HepG2 (cell line): ENCODE data around the gene VGLL4. TPM values are rescaled to one million over a fixed set of nuclear protein-coding genes. Genes with fewer than 3 reads are reported as not detected.
A peak's percentile ranks its signal among the peaks of the same experiment; 100 is the strongest.

Source experiments
- ATAC-seq: fragments of 200-7000 bp; cut with Tn5 transposase; 3 replicates; pipeline ENCODE4 v1.9.1; 2020; ENCODE audit warnings: mild to moderate bottlenecking, moderate library complexity
- Bru-seq: library from RNA; stranded (reverse); fragments of 400-500 nt; gene quantifications from one replicate; lab custom pipeline; 2021; lab: Mats Ljungman, UMichigan
- BruChase-seq, 2 experiments: library from RNA; stranded (reverse); fragments of 400-500 nt; gene quantifications; one replicate each; lab custom pipeline; 2021; lab: Mats Ljungman, UMichigan
- BruUV-seq: library from RNA; stranded (reverse); fragments of 400-500 nt; replicated peaks from 2 replicates; lab custom pipeline; 2021; lab: Mats Ljungman, UMichigan
- CTCF ChIA-PET: fragments of 300-600 bp; formaldehyde crosslinking; extraction: SDS; loops from one replicate; lab custom pipeline; 2021; ENCODE audit warnings: low total read pairs, inconsistent platforms, low intra/inter-chr PET ratio; lab: Yijun Ruan, JAX
- POLR2A ChIA-PET: fragments of 350-600 bp; sonication (Branson Sonifier 250); formaldehyde crosslinking; loops from one replicate; lab custom pipeline; 2020; ENCODE audit warnings: antibody characterized with exemption, inconsistent platforms; lab: Yijun Ruan, JAX
- DNase-seq: peaks from one replicate; pipeline ENCODE4 v3.0.0-alpha.2; 2015; ENCODE audit warnings: low spot score
- FAIRE-seq: peaks from 3 replicates; lab custom pipeline; 2011; peaks lifted over from hg19 to GRCh38; lab: Jason Lieb, UNC
- H2AFZ ChIP-seq: one replicate; pipeline ENCODE4 v1.6.1; 2011; ENCODE audit warnings: low read length, inconsistent platforms
- H3K27ac ChIP-seq: fragments of 300-600 bp; 3 replicates; pipeline ENCODE4 v1.8.0; 2011; ENCODE audit warnings: mixed run types, mild to moderate bottlenecking, mixed read lengths, low read length, inconsistent platforms; ENCODE audit not compliant: insufficient read depth; ENCODE audit errors: extremely low read length
- H3K27me3 ChIP-seq, 2 experiments: fragments of 200-600 bp in 1 of 2; 2 replicates in 1 of 2; 3 replicates in 1 of 2; pipeline versions ENCODE4 v1.6.0 to v1.8.0; 2011; ENCODE audit warnings: low read length in 2 of 2, mild to moderate bottlenecking in 2 of 2, moderate library complexity in 2 of 2, inconsistent platforms in 1 of 2; ENCODE audit not compliant: insufficient read depth in 2 of 2, control insufficient read depth in 1 of 2
- H3K36me3 ChIP-seq, 2 experiments: fragments of 200-600 bp in 1 of 2; replicated peaks in 1 of 2; 2 replicates in 1 of 2; 3 replicates in 1 of 2; pipeline versions ENCODE4 v1.5.1 to v1.8.0; 2011; ENCODE audit warnings: low read length in 2 of 2, inconsistent platforms in 1 of 2; ENCODE audit not compliant: insufficient read depth in 2 of 2, control insufficient read depth in 1 of 2
- H3K4me1 ChIP-seq: 2 replicates; pipeline ENCODE4 v1.5.1; 2012; ENCODE audit warnings: low read length, inconsistent platforms; ENCODE audit not compliant: insufficient read depth
- H3K4me2 ChIP-seq: 2 replicates; pipeline ENCODE4 v1.6.0; 2011; ENCODE audit warnings: low read depth, low read length, inconsistent platforms
- H3K4me3 ChIP-seq, 3 experiments: fragments of 200-600 bp in 1 of 3; sonication (generic), shearing (Covaris generic) in 1 of 3; replicated peaks in 1 of 3; 2 replicates each; pipeline ENCODE4 v1.5.1; 2011 to 2016; ENCODE audit warnings: low read length in 3 of 3, inconsistent platforms in 2 of 3, low read depth in 2 of 3, mild to moderate bottlenecking in 2 of 3, control low read depth in 1 of 3, mixed read lengths in 1 of 3; ENCODE audit not compliant: insufficient read depth in 1 of 3
- H3K79me2 ChIP-seq: one replicate; pipeline ENCODE4 v1.6.1; 2011; ENCODE audit warnings: low read length, inconsistent platforms; ENCODE audit not compliant: insufficient read depth
- H3K9ac ChIP-seq: 2 replicates; pipeline ENCODE4 v1.6.0; 2011; ENCODE audit warnings: mild to moderate bottlenecking, low read depth, low read length, inconsistent platforms; ENCODE audit not compliant: insufficient read depth
- H3K9me3 ChIP-seq: 2 replicates; pipeline ENCODE4 v1.5.1; 2012; ENCODE audit warnings: mild to moderate bottlenecking, low read length
- H4K20me1 ChIP-seq: 2 replicates; pipeline ENCODE4 v1.6.0; 2011; ENCODE audit warnings: inconsistent platforms, mild to moderate bottlenecking, low read length, moderate library complexity; ENCODE audit not compliant: insufficient read depth
- HNRNPL ChIP-seq: fragments of 200-400 bp; formaldehyde crosslinking; IDR thresholded peaks from 2 replicates; pipeline ENCODE4 v1.6.1; 2017; ENCODE audit warnings: mild to moderate bottlenecking, low read depth, low read length
- RFXAP ChIP-seq: sonication (generic); formaldehyde crosslinking; IDR thresholded peaks from 2 replicates; pipeline ENCODE4 v1.4.0; 2020; ENCODE audit warnings: missing genetic modification reagents, borderline replicate concordance
- SMARCE1 ChIP-seq: fragments of 450-650 bp; IDR thresholded peaks from 2 replicates; pipeline ENCODE4 v1.6.1; 2017; ENCODE audit warnings: borderline replicate concordance
- SPEN ChIP-seq: sonication (generic); formaldehyde crosslinking; IDR thresholded peaks from 2 replicates; pipeline ENCODE4 v1.5.1; 2020; ENCODE audit warnings: low read depth, mild to moderate bottlenecking, missing genetic modification reagents
- ZNF329 ChIP-seq: sonication (generic); formaldehyde crosslinking; IDR thresholded peaks from 2 replicates; pipeline ENCODE4 v1.9.0; 2021; ENCODE audit warnings: low read depth, mild to moderate bottlenecking, missing genetic modification reagents
- ZNF563 ChIP-seq: sonication (generic); formaldehyde crosslinking; IDR thresholded peaks from 2 replicates; pipeline ENCODE4 v1.8.0; 2022; ENCODE audit warnings: mild to moderate bottlenecking, moderate library complexity, missing genetic modification reagents
- ZNF879 ChIP-seq: sonication (generic); formaldehyde crosslinking; IDR thresholded peaks from 2 replicates; pipeline ENCODE4 v1.8.1; 2023; ENCODE audit warnings: missing genetic modification reagents
- WGBS: methylation state at CpG from one replicate; pipeline ENCODE4 v1.1.6; 2017; ENCODE audit warnings: low lambda C conversion rate; 5-methylcytosine and 5-hydroxymethylcytosine counted together
- in situ Hi-C: cut with HindIII; loops from 2 replicates; pipeline ENCODE4 v1.10.0; 2017; ENCODE audit warnings: low pct_unique_long_range_greater_than_20kb; ENCODE audit not compliant: extremely low pct_ligation_motif_present
- intact Hi-C: fragments of 100-400 bp; cut with micrococcal nuclease; formaldehyde crosslinking; loops from one replicate; pipeline ENCODE4 v1.10.0; 2022; ENCODE audit not compliant: unreplicated experiment
- long read RNA-seq, 2 experiments: library from RNA in 1 of 2; library from polyadenylated mRNA in 1 of 2; stranded (forward) in 1 of 2; unstranded in 1 of 2; transcript quantifications; one replicate each; pipeline ENCODE4 v2.0.0, GENCODE V29; 2019 to 2022
- polyA minus RNA-seq, 3 experiments: library from RNA; depleted of rRNA, polyadenylated mRNA; stranded (reverse); fragments of >200 nt; gene quantifications; 2 replicates each; pipeline ENCODE4 v1.2.3, GENCODE V29; 2011; ENCODE audit warnings: low replicate concordance in 1 of 3
- polyA plus RNA-seq, 8 experiments: library from polyadenylated mRNA; depleted of rRNA in 3 of 8; stranded (reverse) in 7 of 8; unstranded in 1 of 8; fragments of >200 nt; fragmentation: Illumina TruSeq in 4 of 8; extraction: Trizol in 4 of 8; gene quantifications; 2 replicates each; pipeline versions ENCODE4 v1.2.1 to v1.2.3, GENCODE V29; 2011 to 2016; ENCODE audit warnings: low read depth in 4 of 8, missing spikeins in 1 of 8, mixed read lengths in 1 of 8; ENCODE audit not compliant: insufficient read depth in 1 of 8
- total RNA-seq, 5 experiments: library from RNA; depleted of rRNA; stranded (reverse); fragments of >200 nt; fragmentation: Illumina TruSeq; extraction: Trizol; gene quantifications; 2 replicates each; pipeline ENCODE4 v1.2.3, GENCODE V29; 2016; ENCODE audit warnings: low read depth in 1 of 5
- TF ChIP-seq, protein P1 (sequence below): sonication (generic); formaldehyde crosslinking; IDR thresholded peaks from 2 replicates; pipeline ENCODE4 v1.4.0; 2020; ENCODE audit warnings: mild to moderate bottlenecking, missing genetic modification reagents
- TF ChIP-seq, protein P2 (sequence below): sonication (generic); formaldehyde crosslinking; conservative IDR thresholded peaks from 2 replicates; pipeline ENCODE4 v1.4.0; 2020; ENCODE audit warnings: mild to moderate bottlenecking, missing genetic modification reagents, moderate library complexity
- TF ChIP-seq, protein P3 (sequence below): sonication (generic); formaldehyde crosslinking; IDR thresholded peaks from 2 replicates; pipeline ENCODE4 v1.4.0; 2020; ENCODE audit warnings: missing genetic modification reagents

VGLL4 gene, protein sequence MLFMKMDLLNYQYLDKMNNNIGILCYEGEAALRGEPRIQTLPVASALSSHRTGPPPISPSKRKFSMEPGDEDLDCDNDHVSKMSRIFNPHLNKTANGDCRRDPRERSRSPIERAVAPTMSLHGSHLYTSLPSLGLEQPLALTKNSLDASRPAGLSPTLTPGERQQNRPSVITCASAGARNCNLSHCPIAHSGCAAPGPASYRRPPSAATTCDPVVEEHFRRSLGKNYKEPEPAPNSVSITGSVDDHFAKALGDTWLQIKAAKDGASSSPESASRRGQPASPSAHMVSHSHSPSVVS
- total RNA-seq (2016; rRNA removed; fragmentation: Illumina TruSeq; extraction: Trizol): 19.8 and 23.2 TPM in 2 replicates
- total RNA-seq (2016; cell fraction: cytosol; rRNA removed; fragmentation: Illumina TruSeq; extraction: Trizol; ENCODE audit: low read depth): 5.7 and 6.9 TPM in 2 replicates
- total RNA-seq (2016; cell fraction: insoluble cytoplasmic fraction; rRNA removed; fragmentation: Illumina TruSeq; extraction: Trizol): 17.4 and 24.9 TPM in 2 replicates
- total RNA-seq (2016; cell fraction: membrane; rRNA removed; fragmentation: Illumina TruSeq; extraction: Trizol): 14.9 and 15.9 TPM in 2 replicates
- total RNA-seq (2016; cell fraction: nucleus; rRNA removed; fragmentation: Illumina TruSeq; extraction: Trizol): 19.1 and 24.5 TPM in 2 replicates
- 37.9 and 39.0 TPM in 2 replicates for polyA plus RNA-seq (2011; rRNA removed)
- polyA plus RNA-seq (2011; cell fraction: cytosol; rRNA removed): 24.5 and 31.8 TPM in 2 replicates
- 60.5 and 94.9 TPM in 2 replicates for polyA plus RNA-seq (2011; cell fraction: nucleus; rRNA removed)
- 19.7 and 20.7 TPM in 2 replicates for polyA plus RNA-seq (2012)
- polyA plus RNA-seq (2016; cell fraction: cytosol; fragmentation: Illumina TruSeq; extraction: Trizol; ENCODE audit: low read depth): 11.7 and 14.1 TPM in 2 replicates
- 18.4 and 22.3 TPM in 2 replicates for polyA plus RNA-seq (2016; cell fraction: insoluble cytoplasmic fraction; fragmentation: Illumina TruSeq; extraction: Trizol; ENCODE audit: low read depth)
- 14.3 and 15.7 TPM in 2 replicates for polyA plus RNA-seq (2016; cell fraction: membrane; fragmentation: Illumina TruSeq; extraction: Trizol; ENCODE audit: low read depth)
- 25.1 and 27.2 TPM in 2 replicates for polyA plus RNA-seq (2016; cell fraction: nucleus; fragmentation: Illumina TruSeq; extraction: Trizol; ENCODE audit: insufficient read depth, low read depth)
- polyA minus RNA-seq (2011; rRNA and poly(A)+ RNA removed; ENCODE audit: low replicate concordance): 34.5 and 40.7 TPM in 2 replicates
- 14.9 and 16.5 TPM in 2 replicates for polyA minus RNA-seq (2011; cell fraction: cytosol; rRNA and poly(A)+ RNA removed)
- polyA minus RNA-seq (2011; cell fraction: nucleus; rRNA and poly(A)+ RNA removed): 53.2 and 54.6 TPM in 2 replicates
- Bru-seq, nascent RNA: percentile 84 among the genes with signal in this experiment
- BruChase-seq, experiment 1, labeled RNA remaining after a 6-hour chase: percentile 66 among the genes with signal in this experiment
- percentile 73 among the genes with signal in this experiment for BruChase-seq, experiment 2, labeled RNA remaining after a 2-hour chase
- long read RNA-seq, experiment 1, partial matches to known transcripts: 3 of 13 reads
- long read RNA-seq, experiment 1, other reads (novel, unspliced or antisense): 5 of 13 reads
- long read RNA-seq, experiment 2, transcript VGLL4-211 (5 exons, 1,377 nt): major isoform, 5 of 46 reads
- long read RNA-seq, experiment 2, partial matches to known transcripts: 1 of 46 reads
- long read RNA-seq, experiment 2, other reads (novel, unspliced or antisense): 39 of 46 reads

DNA sequence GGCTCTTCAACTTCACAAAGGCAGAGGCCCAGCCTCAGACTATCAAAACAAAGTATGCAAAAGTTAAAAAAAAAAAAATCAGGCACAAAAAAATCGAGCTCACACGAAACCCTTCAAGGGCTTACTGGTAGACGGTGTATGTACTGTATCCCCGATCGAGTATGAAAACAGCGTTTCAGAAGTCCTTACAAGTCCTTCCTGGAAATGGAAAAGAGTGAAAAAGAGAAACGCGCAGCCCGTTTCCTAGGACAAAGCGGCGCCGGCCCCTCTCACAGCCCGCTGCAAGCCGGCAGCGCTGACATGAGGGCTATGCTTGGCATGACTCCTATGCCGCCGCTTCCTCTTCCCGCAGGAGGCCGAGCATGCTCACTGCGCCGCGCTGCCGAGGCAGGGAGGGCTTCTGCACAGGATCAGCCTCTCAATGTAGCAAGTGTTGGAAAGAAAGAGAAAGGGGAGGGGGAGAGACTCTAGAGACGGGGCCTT lies at the start of gene VGLL4:
Gene VGLL4 (minus strand): TSS at position 311 of the 483 bp plus-strand sequence. CDS start 397 bp downstream, outside the sequence.
- Histone ChIP-seq H3K9ac (peak within 1 kb of the TSS; percentile 87), H3K4me1 (peaks cover 27% of the 10 kb centered on the region), H3K4me2 (peak within 1 kb of the TSS; percentile 83), H4K20me1 (no peaks in the 10 kb centered on the region; the same call in 1 of the 2 replicates), H3K27ac (peak within 1 kb of the TSS; percentile 90), H3K27me3 (no peaks in the 10 kb centered on the region; a peak in 1 of 5 replicates), H3K4me3 (peak within 1 kb of the TSS; percentile 85 to 89 (median 88)), H3K36me3 (peaks cover 0 to 5% of the 10 kb centered on the region in 2 experiments; a peak in 1 of 5 replicates), H2AFZ (no peak within 1 kb of the TSS), H3K79me2 (peaks cover 46% of the 10 kb centered on the region), H3K9me3 (no peaks in the 10 kb centered on the region)
- DNase-seq (peak; percentile 80), FAIRE-seq (peak; percentile 71), ATAC-seq (peak; percentile 96)
- under 1% methylated on average over 24 of the region's 24 CpGs for WGBS
- intact Hi-C loops: loop anchor here (2.0 to 5.0 kb wide), 2 partner anchors 25 to 36 kb away; no protein-coding TSS in a partner anchor
- CTCF ChIA-PET: no interaction called here
- no TSS peak for BruUV-seq
- in situ Hi-C loops: loop anchor here (5.0 kb wide), 1 partner anchor 51 kb away; no protein-coding TSS in a partner anchor
- POLR2A ChIA-PET: interaction anchor here (1.0 to 2.0 kb wide), 6 partner anchors 18 to 134 kb away, joined by 3 to 15 read pairs (median 10); no protein-coding TSS in a partner anchor
- peak; percentile 60; the same call in 1 of the 2 replicates for TF ChIP-seq SPEN (CRISPR knock-in tag)
- TF ChIP-seq HNRNPL: peak; percentile 66; the same call in 1 of the 2 replicates
- no peak for TF ChIP-seq SMARCE1
- TF ChIP-seq, protein P1, sequence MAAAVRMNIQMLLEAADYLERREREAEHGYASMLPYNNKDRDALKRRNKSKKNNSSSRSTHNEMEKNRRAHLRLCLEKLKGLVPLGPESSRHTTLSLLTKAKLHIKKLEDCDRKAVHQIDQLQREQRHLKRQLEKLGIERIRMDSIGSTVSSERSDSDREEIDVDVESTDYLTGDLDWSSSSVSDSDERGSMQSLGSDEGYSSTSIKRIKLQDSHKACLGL (CRISPR knock-in tag): no peak
- TF ChIP-seq, protein P2, sequence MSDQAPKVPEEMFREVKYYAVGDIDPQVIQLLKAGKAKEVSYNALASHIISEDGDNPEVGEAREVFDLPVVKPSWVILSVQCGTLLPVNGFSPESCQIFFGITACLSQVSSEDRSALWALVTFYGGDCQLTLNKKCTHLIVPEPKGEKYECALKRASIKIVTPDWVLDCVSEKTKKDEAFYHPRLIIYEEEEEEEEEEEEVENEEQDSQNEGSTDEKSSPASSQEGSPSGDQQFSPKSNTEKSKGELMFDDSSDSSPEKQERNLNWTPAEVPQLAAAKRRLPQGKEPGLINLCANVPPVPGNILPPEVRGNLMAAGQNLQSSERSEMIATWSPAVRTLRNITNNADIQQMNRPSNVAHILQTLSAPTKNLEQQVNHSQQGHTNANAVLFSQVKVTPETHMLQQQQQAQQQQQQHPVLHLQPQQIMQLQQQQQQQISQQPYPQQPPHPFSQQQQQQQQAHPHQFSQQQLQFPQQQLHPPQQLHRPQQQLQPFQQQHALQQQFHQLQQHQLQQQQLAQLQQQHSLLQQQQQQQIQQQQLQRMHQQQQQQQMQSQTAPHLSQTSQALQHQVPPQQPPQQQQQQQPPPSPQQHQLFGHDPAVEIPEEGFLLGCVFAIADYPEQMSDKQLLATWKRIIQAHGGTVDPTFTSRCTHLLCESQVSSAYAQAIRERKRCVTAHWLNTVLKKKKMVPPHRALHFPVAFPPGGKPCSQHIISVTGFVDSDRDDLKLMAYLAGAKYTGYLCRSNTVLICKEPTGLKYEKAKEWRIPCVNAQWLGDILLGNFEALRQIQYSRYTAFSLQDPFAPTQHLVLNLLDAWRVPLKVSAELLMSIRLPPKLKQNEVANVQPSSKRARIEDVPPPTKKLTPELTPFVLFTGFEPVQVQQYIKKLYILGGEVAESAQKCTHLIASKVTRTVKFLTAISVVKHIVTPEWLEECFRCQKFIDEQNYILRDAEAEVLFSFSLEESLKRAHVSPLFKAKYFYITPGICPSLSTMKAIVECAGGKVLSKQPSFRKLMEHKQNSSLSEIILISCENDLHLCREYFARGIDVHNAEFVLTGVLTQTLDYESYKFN: peak; percentile 19
- no peak for TF ChIP-seq ZNF563 (CRISPR knock-in tag)
- no peak for TF ChIP-seq ZNF879 (CRISPR knock-in tag)
- TF ChIP-seq, protein P3, sequence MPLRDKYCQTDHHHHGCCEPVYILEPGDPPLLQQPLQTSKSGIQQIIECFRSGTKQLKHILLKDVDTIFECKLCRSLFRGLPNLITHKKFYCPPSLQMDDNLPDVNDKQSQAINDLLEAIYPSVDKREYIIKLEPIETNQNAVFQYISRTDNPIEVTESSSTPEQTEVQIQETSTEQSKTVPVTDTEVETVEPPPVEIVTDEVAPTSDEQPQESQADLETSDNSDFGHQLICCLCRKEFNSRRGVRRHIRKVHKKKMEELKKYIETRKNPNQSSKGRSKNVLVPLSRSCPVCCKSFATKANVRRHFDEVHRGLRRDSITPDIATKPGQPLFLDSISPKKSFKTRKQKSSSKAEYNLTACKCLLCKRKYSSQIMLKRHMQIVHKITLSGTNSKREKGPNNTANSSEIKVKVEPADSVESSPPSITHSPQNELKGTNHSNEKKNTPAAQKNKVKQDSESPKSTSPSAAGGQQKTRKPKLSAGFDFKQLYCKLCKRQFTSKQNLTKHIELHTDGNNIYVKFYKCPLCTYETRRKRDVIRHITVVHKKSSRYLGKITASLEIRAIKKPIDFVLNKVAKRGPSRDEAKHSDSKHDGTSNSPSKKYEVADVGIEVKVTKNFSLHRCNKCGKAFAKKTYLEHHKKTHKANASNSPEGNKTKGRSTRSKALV (CRISPR knock-in tag): peak; percentile 59; the same call in 1 of the 2 replicates
- 0 out of 2 replicates have a peak, but pooled peaks have one; percentile 33 for TF ChIP-seq ZNF329
- 0 out of 2 replicates have a peak, but pooled peaks have one; percentile 41 for TF ChIP-seq RFXAP (CRISPR knock-in tag)
